K562 (cell line): ENCODE measurements around the gene AGO1. TPM values are rescaled to one million over a fixed set of nuclear protein-coding genes. Genes with fewer than 3 reads are reported as not detected.

Experiments used
- ATAC-seq: fragments of 200-7000 bp; cut with Tn5 transposase; 3 replicates; pipeline ENCODE4 v1.9.1; 2020; ENCODE audit warnings: moderate library complexity
- BruUV-seq: library from RNA; stranded (reverse); fragments of 400-500 nt; replicated peaks from 2 replicates; lab custom pipeline; 2021; lab: Mats Ljungman, UMichigan
- CTCF ChIA-PET: fragments of 300-600 bp; formaldehyde crosslinking; extraction: SDS; loops from one replicate; lab custom pipeline; 2021; ENCODE audit warnings: low intra/inter-chr PET ratio; lab: Yijun Ruan, JAX
- POLR2A ChIA-PET: fragments of 300-600, 350-650 bp; sonication (Branson Sonifier 250); formaldehyde crosslinking; extraction: SDS; loops from one replicate; lab custom pipeline; 2021; ENCODE audit warnings: antibody characterized with exemption, inconsistent platforms; lab: Yijun Ruan, JAX
- DNase-seq, 4 experiments: peaks; one replicate each; pipeline versions ENCODE4 v3.0.0 to v3.0.0-alpha.2; 2011 to 2018; ENCODE audit warnings: low spot score in 3 of 4, mixed read lengths in 3 of 4; ENCODE audit errors: extremely low read depth in 1 of 4
- FAIRE-seq: peaks from 2 replicates; lab custom pipeline; 2011; peaks lifted over from hg19 to GRCh38; lab: Jason Lieb, UNC
- H2AFZ ChIP-seq: 2 replicates; pipeline ENCODE4 v1.6.0; 2011; ENCODE audit warnings: low read depth, low read length, control low read depth, inconsistent platforms
- H3K27ac ChIP-seq: fragments of 200-600 bp; 3 replicates; pipeline ENCODE4 v1.8.0; 2011; ENCODE audit warnings: low read depth, mild to moderate bottlenecking, control low read depth, inconsistent platforms, low read length, moderate library complexity, mixed read lengths; ENCODE audit errors: extremely low read depth
- H3K27me3 ChIP-seq, 2 experiments: fragments of 300-600 bp in 1 of 2; 2 replicates in 1 of 2; 3 replicates in 1 of 2; pipeline versions ENCODE4 v1.6.0 to v1.8.0; 2011; ENCODE audit warnings: inconsistent platforms in 2 of 2, low read length in 2 of 2, mild to moderate bottlenecking in 1 of 2, mixed read lengths in 1 of 2, moderate library complexity in 1 of 2; ENCODE audit not compliant: control insufficient read depth in 2 of 2, insufficient read depth in 2 of 2
- H3K36me3 ChIP-seq: fragments of 300-600 bp; 3 replicates; pipeline ENCODE4 v1.8.0; 2011; ENCODE audit warnings: mild to moderate bottlenecking, low read length, inconsistent platforms; ENCODE audit not compliant: control insufficient read depth, insufficient read depth
- H3K4me1 ChIP-seq, 2 experiments: fragments of 200-600 bp in 1 of 2; replicated peaks in 1 of 2; 2 replicates in 1 of 2; 3 replicates in 1 of 2; pipeline versions ENCODE4 v1.5.1 to v1.8.0; 2011; ENCODE audit warnings: inconsistent platforms in 2 of 2, low read length in 2 of 2, mild to moderate bottlenecking in 1 of 2, mixed read lengths in 1 of 2, moderate library complexity in 1 of 2; ENCODE audit not compliant: control insufficient read depth in 2 of 2, insufficient read depth in 2 of 2
- H3K4me2 ChIP-seq: 2 replicates; pipeline ENCODE4 v1.6.1; 2011; ENCODE audit warnings: low read length, control low read depth, inconsistent platforms, mixed read lengths; ENCODE audit not compliant: insufficient read depth
- H3K4me3 ChIP-seq: fragments of 200-600 bp; sonication (generic), shearing (Covaris generic); 2 replicates; pipeline ENCODE4 v1.5.1; 2016; ENCODE audit warnings: control low read depth, inconsistent platforms
- H3K79me2 ChIP-seq: fragments of 200-600 bp; 3 replicates; pipeline ENCODE4 v1.8.0; 2011; ENCODE audit warnings: low read length, inconsistent platforms; ENCODE audit not compliant: control insufficient read depth, insufficient read depth
- H3K9ac ChIP-seq, 2 experiments: 2 replicates each; pipeline versions ENCODE4 v1.6.0 to v1.6.1; 2011; ENCODE audit warnings: low read depth in 2 of 2, low read length in 2 of 2, control low read depth in 1 of 2, inconsistent platforms in 1 of 2, mild to moderate bottlenecking in 1 of 2, mixed read lengths in 1 of 2; ENCODE audit not compliant: insufficient read depth in 1 of 2
- H3K9me1 ChIP-seq: one replicate; pipeline ENCODE4 v1.6.0; 2011; ENCODE audit warnings: inconsistent platforms, mild to moderate bottlenecking, low read length, moderate library complexity; ENCODE audit not compliant: control insufficient read depth, insufficient read depth
- H3K9me3 ChIP-seq: replicated peaks from 2 replicates; pipeline ENCODE4 v1.5.1; 2011; ENCODE audit warnings: low read depth, low read length, inconsistent platforms; ENCODE audit not compliant: control insufficient read depth, insufficient read depth
- H4K20me1 ChIP-seq: replicated peaks from 2 replicates; pipeline ENCODE4 v1.6.1; 2011; ENCODE audit warnings: low read length, inconsistent platforms, mixed read lengths; ENCODE audit not compliant: control insufficient read depth, insufficient read depth
- CHD1 ChIP-seq: fragments of 200-600 bp; sonication (generic); IDR thresholded peaks from one replicate; pipeline ENCODE4 v1.6.1; 2012; ENCODE audit warnings: mild to moderate bottlenecking, moderate library complexity, low read length, inconsistent platforms
- HDAC8 ChIP-seq: fragments of 450-650 bp; IDR thresholded peaks from 2 replicates; pipeline ENCODE4 v1.6.1; 2016; ENCODE audit warnings: mild to moderate bottlenecking, missing genetic modification characterization, moderate library complexity, missing compliant biosample characterization
- MTA1 ChIP-seq: fragments of 450-650 bp; IDR thresholded peaks from 2 replicates; pipeline ENCODE4 v1.6.1; 2017; ENCODE audit warnings: borderline replicate concordance
- MTA3 ChIP-seq: fragments of 450-650 bp; formaldehyde crosslinking; IDR thresholded peaks from 2 replicates; pipeline ENCODE4 v1.6.1; 2017; ENCODE audit warnings: mild to moderate bottlenecking, borderline replicate concordance
- SRSF1 ChIP-seq: fragments of 200-400 bp; formaldehyde crosslinking; IDR thresholded peaks from 2 replicates; pipeline ENCODE4 v1.6.1; 2017; ENCODE audit warnings: mild to moderate bottlenecking, low read depth, low read length, moderate library complexity
- TGIF2 ChIP-seq: sonication (generic); formaldehyde crosslinking; IDR thresholded peaks from 2 replicates; pipeline ENCODE4 v1.8.1; 2022; ENCODE audit warnings: mild to moderate bottlenecking, missing genetic modification reagents, moderate library complexity
- YY1 ChIP-seq, 3 experiments: IDR thresholded peaks; 2 replicates each; pipeline ENCODE4 v1.6.1; 2011; ENCODE audit warnings: low read length in 2 of 3, mild to moderate bottlenecking in 2 of 3, moderate library complexity in 2 of 3, borderline replicate concordance in 1 of 3, control low read depth in 1 of 3, low read depth in 1 of 3; ENCODE audit not compliant: insufficient read depth in 3 of 3, insufficient replicate concordance in 2 of 3, control insufficient read depth in 1 of 3, insufficient read length in 1 of 3; ENCODE audit errors: extremely low read depth in 1 of 3
- ZNF24 ChIP-seq: fragments of 450-650 bp; IDR thresholded peaks from 2 replicates; pipeline ENCODE4 v1.6.1; 2016
- WGBS: fragments of 100-300 bp; shearing (Covaris generic); methylation state at CpG from one replicate; pipeline ENCODE4 v1.1.6; 2016; ENCODE audit warnings: low coverage, mixed read lengths; ENCODE audit not compliant: insufficient coverage; ENCODE audit errors: missing lambda C conversion rate; 5-methylcytosine and 5-hydroxymethylcytosine counted together
- in situ Hi-C: fragments of 300-500 bp; cut with MboI; formaldehyde crosslinking; loops from 4 replicates; pipeline ENCODE4 v1.15.0; 2018; ENCODE audit warnings: inconsistent platforms, mixed read lengths
- intact Hi-C: fragments of 100-400 bp; cut with micrococcal nuclease; formaldehyde crosslinking; loops from 2 replicates; pipeline ENCODE4 v1.14.2; 2022
- polyA plus RNA-seq, 8 experiments: library from polyadenylated mRNA; depleted of rRNA in 4 of 8; stranded (reverse) in 5 of 8; unstranded in 3 of 8; fragments of >200 nt; fragmentation: Nextera tagmentation in 2 of 8; fragmentation: Illumina TruSeq in 1 of 8; extraction: Ambion mirVana in 2 of 8; extraction: Trizol in 1 of 8; gene quantifications; 2 replicates each; pipeline versions ENCODE4 v1.2.1 to v1.2.3, GENCODE V29; 2011 to 2014; ENCODE audit warnings: inconsistent platforms in 1 of 8, missing spikeins in 1 of 8
- total RNA-seq, 7 experiments: library from RNA; depleted of rRNA in 6 of 7; stranded (reverse); fragments of >200 nt in 6 of 7; fragmentation: Illumina TruSeq in 2 of 7; extraction: Trizol in 2 of 7; gene quantifications; 2 replicates each; pipeline versions ENCODE4 v1.2.1 to v1.2.3, GENCODE V29; 2011 to 2021; ENCODE audit warnings: low replicate concordance in 1 of 7
- TF ChIP-seq, protein P1 (sequence below): fragments of 250-450 bp; sonication (Bioruptor Pico); IDR thresholded peaks from 2 replicates; pipeline ENCODE4 v1.4.0; 2020; ENCODE audit warnings: borderline replicate concordance
- TF ChIP-seq, protein P2 (sequence below): fragments of 450-650 bp; conservative IDR thresholded peaks from 2 replicates; pipeline ENCODE4 v1.6.1; 2016; ENCODE audit warnings: missing genetic modification characterization, low read depth, mild to moderate bottlenecking, control low read depth, missing compliant biosample characterization
- TF ChIP-seq, protein P3 (sequence below): fragments of 250-450 bp; sonication (Bioruptor Pico); IDR thresholded peaks from 2 replicates; pipeline ENCODE4 v1.5.0; 2022; ENCODE audit warnings: mild to moderate bottlenecking

Gene AGO1
- total and polyA plus RNA-seq, 9 of the 15 experiments (the other 6 are each of a cell fraction or from before 2014, with no cell fraction given), result 7.3 to 64.2 (median 26.0) TPM

DNA sequence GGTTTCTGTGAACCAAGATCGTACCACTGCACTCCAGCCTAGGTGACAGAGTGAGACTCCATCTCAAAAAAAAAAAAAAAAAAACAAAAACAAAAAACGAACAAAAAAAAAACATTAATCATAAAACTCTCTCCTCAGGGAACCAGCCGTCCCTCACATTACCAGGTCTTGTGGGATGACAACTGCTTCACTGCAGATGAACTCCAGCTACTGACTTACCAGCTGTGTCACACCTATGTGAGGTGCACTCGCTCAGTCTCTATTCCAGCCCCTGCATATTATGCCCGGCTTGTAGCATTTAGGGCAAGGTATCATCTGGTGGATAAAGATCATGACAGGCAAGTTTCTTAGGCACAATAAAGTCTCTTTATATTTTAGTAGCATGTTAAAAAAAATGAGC is 32.3 kb upstream of the AGO1 start (continued):
- TF ChIP-seq, protein P1, sequence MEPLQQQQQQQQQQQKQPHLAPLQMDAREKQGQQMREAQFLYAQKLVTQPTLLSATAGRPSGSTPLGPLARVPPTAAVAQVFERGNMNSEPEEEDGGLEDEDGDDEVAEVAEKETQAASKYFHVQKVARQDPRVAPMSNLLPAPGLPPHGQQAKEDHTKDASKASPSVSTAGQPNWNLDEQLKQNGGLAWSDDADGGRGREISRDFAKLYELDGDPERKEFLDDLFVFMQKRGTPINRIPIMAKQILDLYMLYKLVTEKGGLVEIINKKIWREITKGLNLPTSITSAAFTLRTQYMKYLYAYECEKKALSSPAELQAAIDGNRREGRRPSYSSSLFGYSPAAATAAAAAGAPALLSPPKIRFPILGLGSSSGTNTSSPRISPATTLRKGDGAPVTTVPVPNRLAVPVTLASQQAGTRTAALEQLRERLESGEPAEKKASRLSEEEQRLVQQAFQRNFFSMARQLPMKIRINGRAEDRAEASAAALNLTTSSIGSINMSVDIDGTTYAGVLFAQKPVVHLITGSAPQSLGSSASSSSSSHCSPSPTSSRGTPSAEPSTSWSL (CRISPR knock-in tag), result no peak
- TF ChIP-seq YY1 (IDR thresholded peaks at IDR 0.05; ENCODE audit: borderline replicate concordance in 1 of 3, control insufficient read depth in 1 of 3, extremely low read depth in 1 of 3, insufficient read depth in 3 of 3, insufficient read length in 1 of 3, insufficient replicate concordance in 2 of 3, low read depth in 1 of 3, low read length in 2 of 3), result no peak
- TF ChIP-seq MTA3, result no peak

DNA sequence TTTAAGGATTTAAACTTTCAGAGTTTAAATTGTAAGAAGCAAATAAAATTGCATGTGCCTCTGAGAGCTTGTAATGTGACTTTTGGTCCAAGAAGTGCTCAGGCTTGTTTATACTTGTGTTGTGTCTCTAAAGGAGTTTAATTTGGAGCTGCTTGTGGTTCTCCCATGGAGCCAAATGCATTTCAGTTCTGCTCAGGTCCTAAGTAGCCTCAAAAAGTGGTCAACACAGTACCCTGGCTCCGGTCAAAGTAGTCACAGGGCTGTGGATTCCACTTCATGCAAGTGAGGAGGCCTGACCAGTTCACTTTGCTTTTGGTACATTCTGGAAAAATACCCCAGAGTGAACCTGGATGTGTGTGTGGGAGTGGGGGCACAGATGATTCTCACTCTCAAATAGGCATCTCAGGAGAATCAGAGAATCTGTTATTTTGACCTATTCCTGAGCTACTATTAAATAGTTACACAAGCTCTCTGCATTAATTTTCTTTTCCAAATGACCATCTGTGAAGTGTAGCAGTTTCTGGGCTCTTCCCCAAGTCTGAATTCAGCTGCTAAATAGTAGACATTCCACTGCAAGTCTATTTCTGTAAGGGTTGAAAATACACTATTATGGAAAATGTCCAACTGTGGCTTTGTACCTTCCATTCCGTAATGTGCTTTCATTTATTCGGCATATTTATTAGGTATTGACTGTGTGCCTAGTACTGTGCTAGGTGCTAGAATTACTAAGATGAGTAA is 31.7 kb upstream of the AGO1 start:
- DNase-seq (no peak), FAIRE-seq (no peak), ATAC-seq (no peak)
- Histone ChIP-seq H3K4me2 (no peak overlapping the region), H3K27me3 (no peaks in the 10 kb centered on the region), H3K4me1 (no peaks in the 10 kb centered on the region), H3K9me1 (no peaks in the 10 kb centered on the region), H2AFZ (no peak overlapping the region), H4K20me1 (no peaks in the 10 kb centered on the region), H3K36me3 (no peaks in the 10 kb centered on the region; the same call in 2 of the 3 replicates), H3K9ac (no peak overlapping the region), H3K9me3 (no peaks in the 10 kb centered on the region), H3K27ac (no peak overlapping the region), H3K4me3 (no peak overlapping the region), H3K79me2 (no peaks in the 10 kb centered on the region)
- TF ChIP-seq TGIF2 (CRISPR knock-in tag), result no peak
- TF ChIP-seq SRSF1, result no peak
- no peak for TF ChIP-seq MTA1
- TF ChIP-seq, protein P2, sequence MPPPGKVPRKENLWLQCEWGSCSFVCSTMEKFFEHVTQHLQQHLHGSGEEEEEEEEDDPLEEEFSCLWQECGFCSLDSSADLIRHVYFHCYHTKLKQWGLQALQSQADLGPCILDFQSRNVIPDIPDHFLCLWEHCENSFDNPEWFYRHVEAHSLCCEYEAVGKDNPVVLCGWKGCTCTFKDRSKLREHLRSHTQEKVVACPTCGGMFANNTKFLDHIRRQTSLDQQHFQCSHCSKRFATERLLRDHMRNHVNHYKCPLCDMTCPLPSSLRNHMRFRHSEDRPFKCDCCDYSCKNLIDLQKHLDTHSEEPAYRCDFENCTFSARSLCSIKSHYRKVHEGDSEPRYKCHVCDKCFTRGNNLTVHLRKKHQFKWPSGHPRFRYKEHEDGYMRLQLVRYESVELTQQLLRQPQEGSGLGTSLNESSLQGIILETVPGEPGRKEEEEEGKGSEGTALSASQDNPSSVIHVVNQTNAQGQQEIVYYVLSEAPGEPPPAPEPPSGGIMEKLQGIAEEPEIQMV (tag), result no peak
- TF ChIP-seq, protein P3, sequence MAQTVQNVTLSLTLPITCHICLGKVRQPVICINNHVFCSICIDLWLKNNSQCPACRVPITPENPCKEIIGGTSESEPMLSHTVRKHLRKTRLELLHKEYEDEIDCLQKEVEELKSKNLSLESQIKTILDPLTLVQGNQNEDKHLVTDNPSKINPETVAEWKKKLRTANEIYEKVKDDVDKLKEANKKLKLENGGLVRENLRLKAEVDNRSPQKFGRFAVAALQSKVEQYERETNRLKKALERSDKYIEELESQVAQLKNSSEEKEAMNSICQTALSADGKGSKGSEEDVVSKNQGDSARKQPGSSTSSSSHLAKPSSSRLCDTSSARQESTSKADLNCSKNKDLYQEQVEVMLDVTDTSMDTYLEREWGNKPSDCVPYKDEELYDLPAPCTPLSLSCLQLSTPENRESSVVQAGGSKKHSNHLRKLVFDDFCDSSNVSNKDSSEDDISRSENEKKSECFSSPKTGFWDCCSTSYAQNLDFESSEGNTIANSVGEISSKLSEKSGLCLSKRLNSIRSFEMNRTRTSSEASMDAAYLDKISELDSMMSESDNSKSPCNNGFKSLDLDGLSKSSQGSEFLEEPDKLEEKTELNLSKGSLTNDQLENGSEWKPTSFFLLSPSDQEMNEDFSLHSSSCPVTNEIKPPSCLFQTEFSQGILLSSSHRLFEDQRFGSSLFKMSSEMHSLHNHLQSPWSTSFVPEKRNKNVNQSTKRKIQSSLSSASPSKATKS (CRISPR knock-in tag), result no peak
- TF ChIP-seq HDAC8, result no peak
- TF ChIP-seq ZNF24, result no peak
- no peak for TF ChIP-seq CHD1
- no TSS peak for BruUV-seq
- ChIA-PET POLR2A (interaction anchor here (0.7 to 1.6 kb wide), 8 partner anchors 9 to 1125 kb away, joined by 3 to 8 read pairs (median 3); no protein-coding TSS in a partner anchor), CTCF (interaction anchor here (0.6 kb wide), 1 partner anchor 23 kb away, joined by 3 read pairs; no protein-coding TSS in a partner anchor)
- in situ Hi-C loops (no loop called here), intact Hi-C loops (no loop called here)
- 74% methylated on average over 3 of the region's 3 CpGs for WGBS
